ENCODE data around the gene SPACA9.

Gene SPACA9

DNA sequence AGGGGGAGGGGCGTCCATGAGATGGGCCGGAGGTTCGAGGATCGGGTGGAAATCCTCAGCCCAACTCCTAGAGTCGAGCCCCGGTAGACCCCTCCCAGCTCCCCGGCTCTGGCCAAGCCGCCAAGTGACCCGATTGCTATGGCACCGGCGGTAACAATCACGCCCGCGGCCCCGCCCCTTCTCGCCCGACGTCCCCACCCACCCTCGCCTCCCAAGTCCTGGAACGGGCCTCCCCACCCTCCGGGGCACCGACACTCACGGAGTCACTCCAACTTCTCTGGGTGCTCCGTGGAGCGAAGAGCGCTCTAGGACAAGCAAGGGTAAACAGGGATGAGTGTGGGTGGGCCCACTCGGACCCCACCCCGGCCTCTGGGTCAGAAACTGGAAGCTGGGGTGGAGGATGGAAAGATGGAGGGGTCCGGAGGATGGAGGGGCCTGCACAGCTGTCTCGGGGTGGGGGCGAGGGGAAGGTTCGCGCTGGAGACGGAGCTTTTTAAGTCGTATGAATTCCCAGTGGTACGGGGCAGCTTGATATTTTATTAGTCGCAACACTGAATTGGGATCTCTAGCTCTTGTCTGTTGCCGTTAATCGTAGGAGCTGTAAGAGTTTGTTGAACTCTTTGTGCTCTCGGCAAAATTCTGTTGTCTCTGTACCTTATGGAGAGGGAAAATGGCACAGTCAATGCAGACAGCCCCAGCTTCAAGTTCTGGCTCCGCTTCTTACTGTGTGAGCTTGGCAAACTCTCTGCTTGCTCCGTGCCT, at the start of gene SPACA9:
TSS of gene SPACA9 (plus strand) at position 204 of the 762 bp plus-strand sequence. CDS start 5,050 bp downstream, outside the sequence.
- no peak within 1 kb of the TSS for H3K27ac ChIP-seq (ENCODE audit: low read length)

DNA sequence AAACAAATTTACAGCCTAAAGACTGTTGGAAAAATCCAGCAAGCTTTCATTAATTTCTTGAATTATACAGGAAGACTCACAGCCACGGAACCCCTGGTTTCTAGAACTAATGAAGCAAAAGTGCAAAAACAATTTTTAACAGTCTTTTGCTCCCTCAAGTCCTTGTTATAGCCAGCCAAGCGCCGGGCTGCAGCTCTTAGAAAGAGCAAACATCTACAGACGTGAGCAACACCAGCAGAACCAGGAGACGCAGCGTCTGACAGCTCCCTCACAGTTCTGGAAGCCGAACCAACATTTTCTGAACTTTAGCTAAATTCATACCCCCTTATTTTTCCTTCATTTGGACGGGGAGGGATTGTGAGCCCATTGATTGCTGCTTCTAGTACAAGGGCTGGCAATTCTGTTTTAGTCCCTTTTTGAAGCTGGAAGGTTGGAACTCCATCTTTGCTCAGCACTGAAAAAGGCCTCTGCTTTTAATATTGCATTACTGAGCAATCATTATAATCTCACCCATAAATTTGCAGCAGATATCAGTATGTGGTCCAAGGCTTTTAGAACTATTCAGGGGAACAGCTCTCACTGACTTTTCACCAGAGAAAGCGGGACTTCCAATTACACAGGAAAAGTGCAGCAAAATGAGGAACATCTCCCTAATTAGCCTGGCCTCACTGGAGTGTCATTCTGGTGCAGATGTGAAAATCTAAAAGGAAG, 46.4 kb upstream of the SPACA9 start:
- no peaks in the 10 kb centered on the region for H3K9me3 ChIP-seq (ENCODE audit: control insufficient read depth, low read depth, low read length)
- no peak overlapping the region for H3K27ac ChIP-seq (ENCODE audit: low read length)
- H3K36me3 ChIP-seq (ENCODE audit: control insufficient read depth, low read depth, low read length) = no peaks in the 10 kb centered on the region
- no peak overlapping the region for H3K9ac ChIP-seq (ENCODE audit: low read length)
- H3K4me3 ChIP-seq (ENCODE audit: low read length) = no peak overlapping the region
- no peaks in the 10 kb centered on the region for H3K27me3 ChIP-seq (ENCODE audit: control insufficient read depth, insufficient read depth, low read length)
- H3K4me1 ChIP-seq (ENCODE audit: control insufficient read depth, low read depth, low read length) = no peaks in the 10 kb centered on the region

More for the DNA sequence above, at the start of gene SPACA9:
- Histone ChIP-seq H3K9me3 (ENCODE audit: control insufficient read depth, low read depth, low read length) (no peaks in the 10 kb centered on the region), H3K4me1 (ENCODE audit: control insufficient read depth, low read depth, low read length) (no peaks in the 10 kb centered on the region), H3K4me3 (ENCODE audit: low read length) (peak within 1 kb of the TSS; percentile 91), H3K36me3 (ENCODE audit: control insufficient read depth, low read depth, low read length) (no peaks in the 10 kb centered on the region), H3K9ac (ENCODE audit: low read length) (peak within 1 kb of the TSS; percentile 70), H3K27me3 (ENCODE audit: control insufficient read depth, insufficient read depth, low read length) (peaks cover 27% of the 10 kb centered on the region)

DNA sequence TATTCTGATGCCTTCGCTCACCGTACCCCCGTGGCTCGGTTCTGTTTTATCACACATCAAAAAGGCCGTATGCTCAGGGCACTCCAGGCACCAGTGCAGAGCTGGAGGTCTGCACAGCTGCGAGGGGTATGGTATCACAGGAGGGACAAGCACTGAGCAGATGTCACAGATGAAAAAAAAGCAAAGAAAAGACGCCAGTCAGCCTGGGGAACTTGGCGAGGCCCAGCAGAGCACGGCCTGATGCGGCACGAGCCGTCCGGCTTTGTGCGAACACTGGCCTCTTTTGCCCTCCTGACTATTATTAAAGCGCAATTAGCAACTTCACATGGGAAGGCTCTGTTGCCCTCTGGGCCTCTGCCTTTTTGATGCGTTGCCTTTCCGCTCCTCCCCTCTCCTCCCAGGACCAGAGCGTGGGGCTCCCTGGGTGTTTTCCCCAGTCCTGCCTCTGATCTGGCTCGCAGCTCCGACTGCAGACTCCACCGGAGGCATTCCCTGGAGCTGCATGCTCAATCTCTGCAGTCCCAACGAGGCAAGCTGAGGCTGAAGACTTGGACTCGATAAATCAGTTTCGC, 45.1 kb upstream of the SPACA9 start:
- H3K9me3 ChIP-seq (ENCODE audit: control insufficient read depth, low read depth, low read length) = no peaks in the 10 kb centered on the region
- H3K4me3 ChIP-seq (ENCODE audit: low read length) = no peak overlapping the region
- no peak overlapping the region for H3K27ac ChIP-seq (ENCODE audit: low read length)
- no peaks in the 10 kb centered on the region for H3K27me3 ChIP-seq (ENCODE audit: control insufficient read depth, insufficient read depth, low read length)
- no peak overlapping the region for H3K9ac ChIP-seq (ENCODE audit: low read length)
- no peaks in the 10 kb centered on the region for H3K36me3 ChIP-seq (ENCODE audit: control insufficient read depth, low read depth, low read length)
- no peaks in the 10 kb centered on the region for H3K4me1 ChIP-seq (ENCODE audit: control insufficient read depth, low read depth, low read length)

DNA sequence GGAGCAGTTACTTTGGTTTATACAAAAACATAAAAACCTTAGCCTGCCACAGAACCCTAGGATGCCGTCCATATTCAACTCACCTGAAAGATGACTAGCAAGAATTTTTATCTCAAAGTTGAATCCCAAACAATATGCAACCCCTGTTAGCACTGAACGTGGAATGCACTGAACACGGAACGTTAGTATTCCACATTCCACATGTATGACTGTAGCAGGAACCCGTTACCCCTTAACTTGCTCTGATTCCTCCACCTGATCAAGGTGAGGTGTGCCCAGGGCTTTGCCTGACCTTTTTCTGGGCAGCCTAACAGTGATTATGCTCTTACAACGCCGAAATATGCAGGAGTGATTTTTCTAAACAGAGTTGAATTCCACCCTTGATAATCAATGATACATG, 44.4 kb upstream of the SPACA9 start:
- H3K27me3 ChIP-seq (ENCODE audit: control insufficient read depth, insufficient read depth, low read length) = no peaks in the 10 kb centered on the region

DNA sequence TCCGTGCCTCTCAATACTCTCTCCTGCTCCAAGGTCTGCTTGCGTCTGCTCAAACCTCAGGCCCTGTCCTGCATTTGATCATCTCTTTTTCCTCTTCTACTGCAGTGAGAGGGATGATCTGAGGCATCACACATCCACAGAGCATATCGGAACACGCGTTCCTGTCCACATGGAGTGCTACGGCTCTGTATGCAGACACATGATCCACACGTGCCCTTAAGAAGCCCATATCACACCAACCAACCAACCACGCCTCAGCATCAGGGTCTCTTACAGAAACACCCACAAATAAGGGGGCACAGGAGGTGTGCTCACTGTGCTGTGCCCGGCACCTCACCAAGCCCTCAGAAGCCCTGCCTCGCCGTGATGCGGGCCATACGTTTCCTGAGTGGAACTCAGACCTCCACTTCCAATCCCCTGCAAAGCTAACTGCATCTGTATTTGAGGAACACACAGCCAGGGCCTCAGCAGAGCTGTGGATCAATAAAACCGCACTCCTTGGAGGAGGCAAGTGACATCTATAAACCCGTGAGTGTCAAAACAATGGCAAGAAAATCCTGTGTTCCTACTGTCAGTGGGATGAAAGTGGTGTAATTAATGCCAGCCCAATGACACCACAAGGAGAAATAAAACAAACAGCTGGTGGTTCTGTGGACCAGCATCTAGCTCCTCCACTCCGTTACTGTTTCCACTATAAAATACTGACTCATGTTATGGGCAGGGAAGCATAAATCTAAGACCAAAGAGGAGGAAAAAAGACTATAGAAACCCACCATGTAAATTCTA, 41.0 kb upstream of the SPACA9 start:
- Histone ChIP-seq H3K36me3 (ENCODE audit: control insufficient read depth, low read depth, low read length) (no peaks in the 10 kb centered on the region), H3K9me3 (ENCODE audit: control insufficient read depth, low read depth, low read length) (no peaks in the 10 kb centered on the region), H3K4me1 (ENCODE audit: control insufficient read depth, low read depth, low read length) (no peaks in the 10 kb centered on the region), H3K9ac (ENCODE audit: low read length) (no peak overlapping the region), H3K27me3 (ENCODE audit: control insufficient read depth, insufficient read depth, low read length) (no peaks in the 10 kb centered on the region), H3K27ac (ENCODE audit: low read length) (no peak overlapping the region), H3K4me3 (ENCODE audit: low read length) (no peak overlapping the region)

More for the DNA sequence above, 44.4 kb upstream of the SPACA9 start:
- Histone ChIP-seq H3K4me3 (ENCODE audit: low read length) (no peak overlapping the region), H3K27ac (ENCODE audit: low read length) (no peak overlapping the region), H3K4me1 (ENCODE audit: control insufficient read depth, low read depth, low read length) (no peaks in the 10 kb centered on the region), H3K36me3 (ENCODE audit: control insufficient read depth, low read depth, low read length) (no peaks in the 10 kb centered on the region), H3K9ac (ENCODE audit: low read length) (no peak overlapping the region), H3K9me3 (ENCODE audit: control insufficient read depth, low read depth, low read length) (no peaks in the 10 kb centered on the region)

DNA sequence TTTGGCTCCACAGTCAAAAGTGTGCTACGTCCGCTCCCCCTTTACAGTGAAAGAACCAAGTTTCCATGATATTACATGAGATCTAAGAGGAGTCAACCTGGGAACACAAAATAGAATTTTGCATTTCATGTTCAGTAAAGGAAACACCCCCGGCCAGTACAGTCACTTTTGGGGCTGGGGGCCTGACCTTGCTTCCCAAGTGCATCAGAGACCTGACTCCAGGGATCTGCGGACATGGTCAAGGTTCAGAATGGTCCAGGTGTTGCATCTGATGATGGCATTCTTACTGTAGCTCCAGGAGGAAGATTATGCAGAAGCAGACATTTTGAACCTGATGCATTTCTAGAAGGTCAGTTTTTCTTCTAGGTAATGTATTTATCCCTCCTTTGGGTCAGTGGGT, 40.4 kb upstream of the SPACA9 start:
- peaks cover 3% of the 10 kb centered on the region for H3K4me1 ChIP-seq (ENCODE audit: control insufficient read depth, low read depth, low read length)
- H3K36me3 ChIP-seq (ENCODE audit: control insufficient read depth, low read depth, low read length) = no peaks in the 10 kb centered on the region
- H3K27ac ChIP-seq (ENCODE audit: low read length) = no peak overlapping the region
- no peak overlapping the region for H3K4me3 ChIP-seq (ENCODE audit: low read length)
- H3K9me3 ChIP-seq (ENCODE audit: control insufficient read depth, low read depth, low read length) = no peaks in the 10 kb centered on the region
- H3K9ac ChIP-seq (ENCODE audit: low read length) = no peak overlapping the region
- no peaks in the 10 kb centered on the region for H3K27me3 ChIP-seq (ENCODE audit: control insufficient read depth, insufficient read depth, low read length)

DNA sequence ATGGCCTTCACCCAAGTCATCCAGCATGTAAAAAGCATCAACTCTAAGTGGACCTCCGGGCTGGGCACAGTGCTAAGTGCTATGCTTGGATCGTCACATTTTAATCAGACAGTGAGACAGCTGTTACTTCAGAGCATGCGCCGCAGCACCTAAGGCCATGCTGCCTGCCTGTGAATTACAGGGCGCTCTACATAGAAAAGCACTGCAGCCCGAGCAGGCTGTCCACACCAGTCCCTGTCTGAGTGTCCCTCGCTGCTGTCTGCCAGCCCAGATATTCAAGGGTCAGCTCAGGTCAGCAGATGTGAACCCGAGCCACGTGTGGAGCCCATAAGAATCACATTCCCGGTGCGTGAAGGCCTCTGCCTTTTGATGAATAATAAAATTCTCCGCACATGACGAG, 37.7 kb upstream of the SPACA9 start:
- no peak overlapping the region for H3K27ac ChIP-seq (ENCODE audit: low read length)
- no peaks in the 10 kb centered on the region for H3K27me3 ChIP-seq (ENCODE audit: control insufficient read depth, insufficient read depth, low read length)
- no peaks in the 10 kb centered on the region for H3K36me3 ChIP-seq (ENCODE audit: control insufficient read depth, low read depth, low read length)
- H3K4me3 ChIP-seq (ENCODE audit: low read length) = no peak overlapping the region
- no peak overlapping the region for H3K9ac ChIP-seq (ENCODE audit: low read length)
- no peaks in the 10 kb centered on the region for H3K9me3 ChIP-seq (ENCODE audit: control insufficient read depth, low read depth, low read length)
- H3K4me1 ChIP-seq (ENCODE audit: control insufficient read depth, low read depth, low read length) = peaks cover 3% of the 10 kb centered on the region

DNA sequence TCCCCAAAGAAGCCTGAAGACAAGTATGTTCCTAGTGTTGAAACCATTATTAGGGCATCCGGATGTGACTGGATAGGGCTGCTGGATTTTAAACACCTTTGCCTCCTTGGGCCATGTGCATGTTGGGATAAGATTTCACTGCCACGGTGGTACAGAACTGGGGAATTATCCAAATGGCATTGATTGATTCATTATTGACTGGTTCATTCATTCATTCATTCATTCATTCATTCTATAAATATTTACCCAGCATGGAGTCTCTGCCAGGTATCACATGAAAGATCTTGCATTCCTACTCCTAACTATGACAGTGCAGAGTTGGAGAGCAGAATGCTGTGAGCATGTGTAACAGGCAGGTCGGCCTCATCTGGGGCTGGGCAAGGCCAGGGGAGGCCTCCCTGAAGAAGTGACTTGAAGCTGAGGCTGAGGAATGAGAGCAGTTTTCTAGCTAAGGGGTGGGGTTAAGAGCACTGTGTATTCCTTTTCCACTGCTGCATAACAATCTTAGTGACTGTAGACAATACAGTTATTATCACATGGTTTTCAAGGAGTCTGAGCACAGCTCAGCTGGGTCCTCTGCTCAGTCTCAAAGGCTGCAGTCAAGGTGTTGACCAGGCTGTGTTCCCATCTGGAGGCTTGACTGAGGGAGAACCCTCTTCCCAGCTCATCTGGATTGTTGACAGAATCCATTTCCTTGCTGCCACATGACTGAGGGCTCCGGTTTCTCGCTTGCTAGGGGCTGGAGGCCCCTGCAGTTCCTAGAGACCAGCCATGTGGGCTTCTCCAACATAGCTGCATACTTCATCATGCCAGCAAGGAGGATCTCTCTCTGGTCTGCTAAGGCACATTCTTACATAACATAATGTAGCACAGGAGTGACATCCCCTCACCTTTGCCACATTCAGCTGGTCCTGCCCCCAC, 36.3 kb upstream of the SPACA9 start:
- H3K9me3 ChIP-seq (ENCODE audit: control insufficient read depth, low read depth, low read length) = no peaks in the 10 kb centered on the region

DNA sequence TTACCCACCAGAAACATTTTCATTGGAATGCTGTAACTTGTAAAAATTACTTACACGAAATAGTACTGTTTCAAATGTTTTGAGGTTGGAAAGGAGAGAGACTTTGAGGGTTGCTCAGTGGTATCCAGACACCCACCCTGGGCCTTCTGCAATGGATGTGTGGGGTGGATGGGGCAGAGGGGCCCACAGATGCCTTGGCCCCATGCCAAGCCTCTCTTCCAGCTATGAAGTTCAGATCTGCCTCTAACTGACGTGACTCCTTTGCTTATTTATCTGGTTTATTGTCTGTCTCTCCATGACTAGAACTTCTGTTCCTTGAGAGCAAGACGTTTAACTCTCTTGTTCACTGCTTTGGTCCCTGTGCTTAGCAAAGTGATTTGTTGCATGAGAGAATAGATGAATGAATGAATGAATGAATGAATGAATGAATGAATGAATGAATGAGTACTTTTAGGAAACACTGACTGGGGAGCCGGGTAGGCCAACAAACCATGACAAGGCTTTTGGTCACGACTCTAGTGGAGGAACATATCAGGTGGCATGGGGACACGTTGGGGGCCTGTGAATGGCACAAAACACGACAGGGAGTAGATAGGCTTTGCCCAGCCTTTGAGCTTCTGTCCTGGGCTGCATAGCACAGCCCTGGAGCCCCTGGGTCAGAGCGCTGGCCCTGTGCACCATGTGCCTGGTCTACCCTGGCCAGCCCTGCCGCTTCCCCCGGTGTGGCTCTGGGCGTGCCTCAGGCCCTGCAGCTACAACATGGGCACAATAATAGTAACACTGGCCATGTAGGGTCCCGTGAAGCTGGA, 32.4 kb upstream of the SPACA9 start:
- Histone ChIP-seq H3K36me3 (ENCODE audit: control insufficient read depth, low read depth, low read length) (no peaks in the 10 kb centered on the region), H3K4me1 (ENCODE audit: control insufficient read depth, low read depth, low read length) (peaks cover 3% of the 10 kb centered on the region), H3K4me3 (ENCODE audit: low read length) (no peak overlapping the region), H3K9ac (ENCODE audit: low read length) (no peak overlapping the region), H3K27me3 (ENCODE audit: control insufficient read depth, insufficient read depth, low read length) (no peaks in the 10 kb centered on the region), H3K9me3 (ENCODE audit: control insufficient read depth, low read depth, low read length) (no peaks in the 10 kb centered on the region), H3K27ac (ENCODE audit: low read length) (no peak overlapping the region)

More for the DNA sequence above, 36.3 kb upstream of the SPACA9 start:
- H3K27me3 ChIP-seq (ENCODE audit: control insufficient read depth, insufficient read depth, low read length) = no peaks in the 10 kb centered on the region
- no peak overlapping the region for H3K27ac ChIP-seq (ENCODE audit: low read length)
- no peak overlapping the region for H3K9ac ChIP-seq (ENCODE audit: low read length)
- no peak overlapping the region for H3K4me3 ChIP-seq (ENCODE audit: low read length)
- H3K36me3 ChIP-seq (ENCODE audit: control insufficient read depth, low read depth, low read length) = no peaks in the 10 kb centered on the region
- H3K4me1 ChIP-seq (ENCODE audit: control insufficient read depth, low read depth, low read length) = peaks cover 3% of the 10 kb centered on the region

DNA sequence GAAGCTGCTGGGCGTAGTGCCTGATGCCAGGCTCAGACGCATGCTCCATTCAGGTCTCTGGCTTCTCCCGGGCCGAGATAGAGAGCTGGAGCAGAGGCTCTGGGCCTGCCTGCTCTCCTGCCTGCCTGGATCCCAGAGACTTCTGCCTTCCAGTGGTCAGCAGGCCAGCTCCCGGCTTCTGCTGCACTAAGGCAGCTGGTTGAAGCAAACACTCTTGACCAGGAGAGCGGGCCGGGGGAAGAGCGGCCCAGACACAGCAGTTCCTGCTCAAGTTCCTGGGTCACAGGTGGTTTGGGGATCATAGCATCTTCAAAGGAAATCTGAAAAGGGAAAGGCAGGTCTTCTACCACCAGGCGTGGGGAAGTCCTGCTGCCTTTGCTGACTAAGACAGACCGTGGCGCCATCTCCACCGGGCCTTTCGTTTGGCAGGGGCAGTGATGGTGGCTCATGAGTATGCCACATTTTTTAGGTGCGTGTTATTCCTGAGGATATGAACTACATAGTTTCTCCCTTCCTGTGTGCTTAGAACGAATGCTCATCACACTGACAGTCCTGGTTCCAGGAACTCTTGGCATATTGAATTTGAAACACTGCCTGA, 31.7 kb upstream of the SPACA9 start:
- H3K27me3 ChIP-seq (ENCODE audit: control insufficient read depth, insufficient read depth, low read length) = no peaks in the 10 kb centered on the region
- no peak overlapping the region for H3K9ac ChIP-seq (ENCODE audit: low read length)
- H3K36me3 ChIP-seq (ENCODE audit: control insufficient read depth, low read depth, low read length) = no peaks in the 10 kb centered on the region
- peaks cover 3% of the 10 kb centered on the region for H3K4me1 ChIP-seq (ENCODE audit: control insufficient read depth, low read depth, low read length)
- H3K9me3 ChIP-seq (ENCODE audit: control insufficient read depth, low read depth, low read length) = no peaks in the 10 kb centered on the region
- H3K27ac ChIP-seq (ENCODE audit: low read length) = no peak overlapping the region
- H3K4me3 ChIP-seq (ENCODE audit: low read length) = no peak overlapping the region
